K562 (cell line): ENCODE data around the gene FRMPD1.

Source experiments
- ARID3B ChIP-seq: fragments of 250-450 bp; sonication (Bioruptor Pico); IDR thresholded peaks from 2 replicates; pipeline ENCODE4 v1.4.0; 2020; ENCODE audit warnings: borderline replicate concordance
- CHD2 ChIP-seq: IDR thresholded peaks from 2 replicates; pipeline ENCODE4 v1.6.1; 2011; ENCODE audit warnings: low read depth, low read length
- KDM1A ChIP-seq, 2 experiments: fragments of 450-650 bp; IDR thresholded peaks; 2 replicates each; pipeline ENCODE4 v1.6.1; 2016; ENCODE audit warnings: mild to moderate bottlenecking in 2 of 2
- L3MBTL2 ChIP-seq: fragments of 450-650 bp; IDR thresholded peaks from 2 replicates; pipeline ENCODE4 v1.6.1; 2016; ENCODE audit warnings: mild to moderate bottlenecking, moderate library complexity
- MTA1 ChIP-seq: fragments of 450-650 bp; IDR thresholded peaks from 2 replicates; pipeline ENCODE4 v1.6.1; 2017; ENCODE audit warnings: borderline replicate concordance
- POLR2AphosphoS2 ChIP-seq: IDR thresholded peaks from 2 replicates; pipeline ENCODE4 v1.6.1; 2012; ENCODE audit warnings: low read length, improper control_type of control experiment
- SMAD3 ChIP-seq: fragments of 450-650 bp; formaldehyde crosslinking; conservative IDR thresholded peaks from 2 replicates; pipeline ENCODE4 v1.4.0; 2020; ENCODE audit warnings: mild to moderate bottlenecking
- SMARCE1 ChIP-seq: fragments of 450-650 bp; IDR thresholded peaks from 2 replicates; pipeline ENCODE4 v1.7.1; 2016; ENCODE audit warnings: mild to moderate bottlenecking
- ZNF518B ChIP-seq: fragments of 250-450 bp; sonication (Bioruptor Pico); IDR thresholded peaks from 2 replicates; pipeline ENCODE4 v1.5.0; 2021; ENCODE audit warnings: mild to moderate bottlenecking, moderate library complexity
- TF ChIP-seq, protein P1 (sequence below), 3 experiments: IDR thresholded peaks in 2 of 3; conservative IDR thresholded peaks in 1 of 3; 2 replicates each; pipeline ENCODE4 v1.5.1; 2011 to 2012; ENCODE audit warnings: low read length in 3 of 3, mild to moderate bottlenecking in 3 of 3, control low read depth in 2 of 3, improper control_type of control experiment in 1 of 3, inconsistent platforms in 1 of 3, low read depth in 1 of 3, mixed read lengths in 1 of 3, moderate library complexity in 1 of 3; ENCODE audit not compliant: insufficient read depth in 2 of 3

GRCh38 chr9:37715260-37715659 is 64.5 kb downstream of the FRMPD1 start:
- TF ChIP-seq ZNF518B (CRISPR knock-in tag), result no peak
- no peak for TF ChIP-seq ARID3B (CRISPR knock-in tag)
- no peak for TF ChIP-seq POLR2AphosphoS2
- no peak for TF ChIP-seq CHD2
- TF ChIP-seq MTA1, result no peak
- no peak for TF ChIP-seq L3MBTL2
- TF ChIP-seq SMAD3 (CRISPR knock-in tag), result no peak
- TF ChIP-seq KDM1A (IDR thresholded peaks at IDR 0.05), result no peak
- no peak for TF ChIP-seq SMARCE1
- TF ChIP-seq, protein P1, sequence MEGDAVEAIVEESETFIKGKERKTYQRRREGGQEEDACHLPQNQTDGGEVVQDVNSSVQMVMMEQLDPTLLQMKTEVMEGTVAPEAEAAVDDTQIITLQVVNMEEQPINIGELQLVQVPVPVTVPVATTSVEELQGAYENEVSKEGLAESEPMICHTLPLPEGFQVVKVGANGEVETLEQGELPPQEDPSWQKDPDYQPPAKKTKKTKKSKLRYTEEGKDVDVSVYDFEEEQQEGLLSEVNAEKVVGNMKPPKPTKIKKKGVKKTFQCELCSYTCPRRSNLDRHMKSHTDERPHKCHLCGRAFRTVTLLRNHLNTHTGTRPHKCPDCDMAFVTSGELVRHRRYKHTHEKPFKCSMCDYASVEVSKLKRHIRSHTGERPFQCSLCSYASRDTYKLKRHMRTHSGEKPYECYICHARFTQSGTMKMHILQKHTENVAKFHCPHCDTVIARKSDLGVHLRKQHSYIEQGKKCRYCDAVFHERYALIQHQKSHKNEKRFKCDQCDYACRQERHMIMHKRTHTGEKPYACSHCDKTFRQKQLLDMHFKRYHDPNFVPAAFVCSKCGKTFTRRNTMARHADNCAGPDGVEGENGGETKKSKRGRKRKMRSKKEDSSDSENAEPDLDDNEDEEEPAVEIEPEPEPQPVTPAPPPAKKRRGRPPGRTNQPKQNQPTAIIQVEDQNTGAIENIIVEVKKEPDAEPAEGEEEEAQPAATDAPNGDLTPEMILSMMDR (IDR thresholded peaks at IDR 0.05 in 2 of 3, conservative IDR thresholded peaks at IDR 0.05 in 1 of 3; ENCODE audit: insufficient read depth in 2 of 3, low read depth in 1 of 3, low read length in 3 of 3), result no peak
